ENCODE results near the gene FBXL13. TPM values are rescaled to one million over a fixed set of nuclear protein-coding genes. Genes with fewer than 3 reads are reported as not detected.
"Not testable (repeated sequence)": the region's sequence is repeated elsewhere in the genome, so short reads cannot be mapped to it uniquely, and the experiment has no call there.

FBXL13 gene
- total RNA-seq, 1 donor: 2.2 TPM

DNA sequence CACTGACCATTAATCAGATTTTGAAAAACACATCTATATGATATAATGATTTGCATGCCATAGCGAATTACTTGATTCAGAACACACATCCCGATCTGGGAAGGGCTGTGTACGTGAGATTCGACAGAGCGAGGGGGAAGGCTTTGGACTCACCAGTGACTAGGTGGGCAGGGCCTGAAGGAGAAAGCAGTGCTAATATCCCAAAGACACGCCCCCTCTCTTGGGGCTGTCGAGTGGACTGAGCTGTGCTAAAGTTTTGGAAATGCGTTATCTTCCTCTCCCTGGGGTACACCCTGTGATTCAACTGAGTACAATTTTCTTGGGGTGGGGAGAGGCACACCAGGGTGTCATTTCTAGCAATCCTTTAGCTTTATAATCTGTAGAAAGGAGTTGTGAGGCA, 160.0 kb downstream of the FBXL13 start:
- Histone ChIP-seq H3K79me2 (ENCODE audit: insufficient read depth, low read length) (no peaks in the 10 kb centered on the region), H3K27me3 (ENCODE audit: insufficient read depth, low read length) (no peaks in the 10 kb centered on the region), H3K9me3 (ENCODE audit: low read depth, low read length) (no peaks in the 10 kb centered on the region), H3K4me2 (ENCODE audit: insufficient read depth, low read length) (peak overlapping the region; percentile 87), H3K36me3 (ENCODE audit: insufficient read depth, low read length) (no peaks in the 10 kb centered on the region), H3K4me1 (ENCODE audit: insufficient read depth, low read length) (peaks cover 33% of the 10 kb centered on the region), H3K4me3 (ENCODE audit: insufficient read depth, low read length) (peak overlapping the region; percentile 71), H3K27ac (ENCODE audit: low read depth, low read length) (no peak overlapping the region), H2AFZ (ENCODE audit: low read length) (no peak overlapping the region), H4K20me1 (ENCODE audit: insufficient read depth, low read length) (no peaks in the 10 kb centered on the region)
- no peak for DNase-seq (ENCODE audit: insufficient read length, low spot score, missing footprints)
- TF ChIP-seq, protein P1, sequence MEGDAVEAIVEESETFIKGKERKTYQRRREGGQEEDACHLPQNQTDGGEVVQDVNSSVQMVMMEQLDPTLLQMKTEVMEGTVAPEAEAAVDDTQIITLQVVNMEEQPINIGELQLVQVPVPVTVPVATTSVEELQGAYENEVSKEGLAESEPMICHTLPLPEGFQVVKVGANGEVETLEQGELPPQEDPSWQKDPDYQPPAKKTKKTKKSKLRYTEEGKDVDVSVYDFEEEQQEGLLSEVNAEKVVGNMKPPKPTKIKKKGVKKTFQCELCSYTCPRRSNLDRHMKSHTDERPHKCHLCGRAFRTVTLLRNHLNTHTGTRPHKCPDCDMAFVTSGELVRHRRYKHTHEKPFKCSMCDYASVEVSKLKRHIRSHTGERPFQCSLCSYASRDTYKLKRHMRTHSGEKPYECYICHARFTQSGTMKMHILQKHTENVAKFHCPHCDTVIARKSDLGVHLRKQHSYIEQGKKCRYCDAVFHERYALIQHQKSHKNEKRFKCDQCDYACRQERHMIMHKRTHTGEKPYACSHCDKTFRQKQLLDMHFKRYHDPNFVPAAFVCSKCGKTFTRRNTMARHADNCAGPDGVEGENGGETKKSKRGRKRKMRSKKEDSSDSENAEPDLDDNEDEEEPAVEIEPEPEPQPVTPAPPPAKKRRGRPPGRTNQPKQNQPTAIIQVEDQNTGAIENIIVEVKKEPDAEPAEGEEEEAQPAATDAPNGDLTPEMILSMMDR (IDR thresholded peaks at IDR 0.05; ENCODE audit: extremely low read depth, low read depth, low read length): no peak

DNA sequence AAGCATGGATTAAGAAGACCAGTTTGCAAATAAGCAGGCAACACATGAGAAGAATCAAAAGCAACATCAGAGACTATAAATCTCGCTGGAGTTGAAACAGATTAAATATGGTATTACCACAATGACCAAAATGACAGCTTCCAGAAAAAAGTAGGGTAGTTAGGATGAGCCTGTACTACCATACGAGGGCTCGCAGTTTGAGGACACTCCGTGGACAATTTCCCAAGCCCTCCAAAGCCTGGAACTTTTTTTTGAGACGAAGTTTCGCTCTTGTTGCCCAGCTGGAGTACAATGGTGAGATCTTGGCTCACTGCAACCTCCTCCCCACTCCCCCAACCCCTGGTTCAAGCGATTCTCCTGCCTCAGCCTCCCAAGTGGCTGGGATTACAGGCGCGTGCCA, 160.8 kb downstream of the FBXL13 start:
- H3K4me2 ChIP-seq (ENCODE audit: insufficient read depth, low read length): peak overlapping the region; percentile 87

DNA sequence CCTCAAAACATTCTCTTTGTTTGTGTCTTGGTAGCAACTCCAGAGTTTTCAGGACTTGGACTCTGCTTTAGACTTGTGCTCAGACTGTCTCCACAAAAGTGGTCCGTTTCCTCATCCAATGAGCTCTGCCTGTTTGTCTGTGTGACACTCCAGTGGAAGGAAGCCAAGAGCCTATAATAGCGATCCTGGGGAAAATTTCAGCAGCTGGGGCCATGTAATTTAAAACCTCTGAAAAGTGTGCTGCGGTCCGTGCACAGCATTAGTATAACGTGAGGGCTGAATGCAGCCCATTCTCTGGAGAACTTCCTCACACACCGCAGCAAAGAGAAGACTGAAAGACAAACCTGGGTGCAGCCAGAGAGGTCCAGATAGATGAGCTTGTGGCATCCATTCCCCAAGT, 161.9 kb downstream of the FBXL13 start, which contains the start of gene LRRC17:
Gene LRRC17 (plus strand): TSS at position 259 of the 400 bp plus-strand sequence. CDS start 20,914 bp downstream, outside the sequence.
- Histone ChIP-seq H3K4me2 (ENCODE audit: insufficient read depth, low read length) (peak within 1 kb of the TSS; percentile 87), H3K4me1 (ENCODE audit: insufficient read depth, low read length) (peaks cover 33% of the 10 kb centered on the region), H3K36me3 (ENCODE audit: insufficient read depth, low read length) (no peaks in the 10 kb centered on the region), H3K79me2 (ENCODE audit: insufficient read depth, low read length) (no peaks in the 10 kb centered on the region), H4K20me1 (ENCODE audit: insufficient read depth, low read length) (no peaks in the 10 kb centered on the region), H2AFZ (ENCODE audit: low read length) (peak within 1 kb of the TSS; percentile 85), H3K4me3 (ENCODE audit: insufficient read depth, low read length) (peak within 1 kb of the TSS; percentile 71), H3K27ac (ENCODE audit: low read depth, low read length) (peak within 1 kb of the TSS; percentile 49), H3K27me3 (ENCODE audit: insufficient read depth, low read length) (no peaks in the 10 kb centered on the region), H3K9me3 (ENCODE audit: low read depth, low read length) (no peaks in the 10 kb centered on the region)
- TF ChIP-seq, protein P1 (IDR thresholded peaks at IDR 0.05; ENCODE audit: extremely low read depth, low read depth, low read length): no peak
- DNase-seq (ENCODE audit: insufficient read length, low spot score, missing footprints): peak; percentile 23

More for the DNA sequence above, 160.8 kb downstream of the FBXL13 start:
- Histone ChIP-seq H3K9me3 (ENCODE audit: low read depth, low read length) (no peaks in the 10 kb centered on the region), H3K27me3 (ENCODE audit: insufficient read depth, low read length) (no peaks in the 10 kb centered on the region), H3K36me3 (ENCODE audit: insufficient read depth, low read length) (no peaks in the 10 kb centered on the region), H2AFZ (ENCODE audit: low read length) (peak overlapping the region; percentile 51), H3K27ac (ENCODE audit: low read depth, low read length) (peak overlapping the region; percentile 49), H3K4me1 (ENCODE audit: insufficient read depth, low read length) (peaks cover 33% of the 10 kb centered on the region), H3K79me2 (ENCODE audit: insufficient read depth, low read length) (no peaks in the 10 kb centered on the region), H4K20me1 (ENCODE audit: insufficient read depth, low read length) (no peaks in the 10 kb centered on the region), H3K4me3 (ENCODE audit: insufficient read depth, low read length) (peak overlapping the region; percentile 71)
- DNase-seq (ENCODE audit: insufficient read length, low spot score, missing footprints): no peak
- TF ChIP-seq, protein P1 (IDR thresholded peaks at IDR 0.05; ENCODE audit: extremely low read depth, low read depth, low read length): no peak

DNA sequence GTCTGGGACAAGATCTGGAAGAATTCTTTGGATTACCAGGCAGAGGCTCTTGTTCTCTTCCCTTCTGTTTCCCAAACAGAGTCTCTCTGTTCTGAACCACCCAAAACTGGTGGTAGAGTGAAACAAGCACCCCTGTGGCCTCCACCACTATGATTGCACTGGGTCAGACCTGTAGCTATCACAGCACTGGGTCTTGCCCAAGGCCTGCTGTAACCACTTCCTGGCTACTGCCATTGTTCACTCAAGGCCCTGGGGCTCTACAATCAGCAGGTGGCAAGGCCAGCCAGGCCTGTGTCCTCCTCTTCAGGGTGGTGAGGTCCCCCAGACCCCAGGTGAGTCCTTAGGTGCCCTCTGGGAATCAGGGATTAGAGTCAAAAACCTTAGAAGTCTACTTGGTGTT, 165.9 kb downstream of the FBXL13 start:
- Histone ChIP-seq H4K20me1 (ENCODE audit: insufficient read depth, low read length) (no peaks in the 10 kb centered on the region), H3K79me2 (ENCODE audit: insufficient read depth, low read length) (no peaks in the 10 kb centered on the region), H3K9me3 (ENCODE audit: low read depth, low read length) (no peaks in the 10 kb centered on the region), H3K27me3 (ENCODE audit: insufficient read depth, low read length) (no peaks in the 10 kb centered on the region), H3K27ac (ENCODE audit: low read depth, low read length) (no peak overlapping the region), H2AFZ (ENCODE audit: low read length) (no peak overlapping the region), H3K4me3 (ENCODE audit: insufficient read depth, low read length) (no peak overlapping the region), H3K4me2 (ENCODE audit: insufficient read depth, low read length) (no peak overlapping the region), H3K36me3 (ENCODE audit: insufficient read depth, low read length) (no peaks in the 10 kb centered on the region), H3K4me1 (ENCODE audit: insufficient read depth, low read length) (peaks cover 11% of the 10 kb centered on the region)
- TF ChIP-seq, protein P1 (IDR thresholded peaks at IDR 0.05; ENCODE audit: extremely low read depth, low read depth, low read length): no peak
- DNase-seq (ENCODE audit: insufficient read length, low spot score, missing footprints): no peak

DNA sequence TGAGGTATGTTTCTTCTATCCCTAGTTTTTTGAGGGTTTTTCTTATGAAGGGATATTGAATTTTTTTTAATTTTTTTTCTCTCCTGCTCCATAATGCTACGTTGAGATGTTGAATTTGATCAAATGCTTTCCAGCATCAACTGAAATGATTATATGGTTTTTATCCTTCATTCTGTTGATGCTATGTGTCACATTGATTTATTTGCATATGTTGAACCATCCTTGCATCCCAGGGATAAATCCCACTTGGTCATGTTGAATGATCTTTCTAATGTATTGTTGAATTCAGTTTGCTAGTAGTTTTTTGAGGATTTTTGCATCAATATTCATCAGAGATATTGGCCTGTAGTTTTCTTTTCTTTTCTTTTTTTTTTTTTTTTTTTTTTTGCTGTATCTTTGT, 171.0 kb downstream of the FBXL13 start:
- H3K27ac ChIP-seq (ENCODE audit: low read depth, low read length); H3K36me3 ChIP-seq (ENCODE audit: insufficient read depth, low read length); H3K79me2 ChIP-seq (ENCODE audit: insufficient read depth, low read length); H2AFZ ChIP-seq (ENCODE audit: low read length); H3K4me2 ChIP-seq (ENCODE audit: insufficient read depth, low read length); H3K27me3 ChIP-seq (ENCODE audit: insufficient read depth, low read length); H3K4me3 ChIP-seq (ENCODE audit: insufficient read depth, low read length); DNase-seq (ENCODE audit: insufficient read length, low spot score, missing footprints); H4K20me1 ChIP-seq (ENCODE audit: insufficient read depth, low read length); H3K9me3 ChIP-seq (ENCODE audit: low read depth, low read length); H3K4me1 ChIP-seq (ENCODE audit: insufficient read depth, low read length): not testable (repeated sequence)

DNA sequence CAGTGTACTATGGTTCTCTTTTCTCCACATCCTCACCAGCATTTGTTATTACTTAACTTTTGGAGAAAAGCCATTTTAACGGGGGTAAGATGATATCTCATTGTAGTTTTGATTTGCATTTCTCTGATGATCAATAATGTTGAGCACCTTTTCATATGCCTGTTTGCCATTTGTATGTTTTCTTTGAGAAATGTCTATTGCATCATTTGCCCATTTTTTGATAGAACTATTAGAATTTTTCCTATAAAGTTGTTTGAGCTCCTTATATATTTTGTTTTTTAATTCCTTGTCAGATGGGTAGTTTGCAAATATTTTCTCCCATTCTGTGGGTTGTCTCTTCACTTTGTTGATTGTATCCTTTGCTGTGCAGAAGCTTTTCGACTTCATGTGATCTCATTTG, 172.5 kb downstream of the FBXL13 start:
- H3K4me1 ChIP-seq (ENCODE audit: insufficient read depth, low read length); H3K4me3 ChIP-seq (ENCODE audit: insufficient read depth, low read length); H3K36me3 ChIP-seq (ENCODE audit: insufficient read depth, low read length); H3K79me2 ChIP-seq (ENCODE audit: insufficient read depth, low read length); H3K27ac ChIP-seq (ENCODE audit: low read depth, low read length); H3K4me2 ChIP-seq (ENCODE audit: insufficient read depth, low read length); H2AFZ ChIP-seq (ENCODE audit: low read length); H4K20me1 ChIP-seq (ENCODE audit: insufficient read depth, low read length); H3K27me3 ChIP-seq (ENCODE audit: insufficient read depth, low read length); DNase-seq (ENCODE audit: insufficient read length, low spot score, missing footprints); H3K9me3 ChIP-seq (ENCODE audit: low read depth, low read length): not testable (repeated sequence)

Data from osteoblast (primary cell).